SK-N-SH (cell line): ENCODE data around the gene TRAF7.

Experiments used
- CHD2 ChIP-seq: fragments of 150-350 bp; IDR thresholded peaks from 2 replicates; pipeline ENCODE4 v1.6.1; 2018; ENCODE audit warnings: low read length; ENCODE audit not compliant: partially characterized antibody
- ELF1 ChIP-seq: IDR thresholded peaks from 2 replicates; pipeline ENCODE4 v1.4.0; 2012
- EZH2phosphoT487 ChIP-seq: fragments of 200-600 bp; sonication (generic); IDR thresholded peaks from 2 replicates; pipeline ENCODE4 v1.6.1; 2017; ENCODE audit warnings: low read depth, mixed run types, mild to moderate bottlenecking, antibody characterized with exemption, moderate library complexity, borderline replicate concordance
- FOXM1 ChIP-seq: IDR thresholded peaks from 2 replicates; pipeline ENCODE4 v1.4.0; 2012; ENCODE audit warnings: low read depth, mild to moderate bottlenecking
- JUND ChIP-seq: IDR thresholded peaks from 2 replicates; pipeline ENCODE4 v1.4.0; 2012
- POLR2AphosphoS5 ChIP-seq: IDR thresholded peaks from 2 replicates; pipeline ENCODE4 v1.6.1; 2012; ENCODE audit warnings: low read depth, low read length
- RAD21 ChIP-seq: IDR thresholded peaks from 2 replicates; pipeline ENCODE4 v1.6.1; 2012; ENCODE audit warnings: mild to moderate bottlenecking, low read length
- RCOR1 ChIP-seq: fragments of 150-350 bp; IDR thresholded peaks from 2 replicates; pipeline ENCODE4 v1.6.1; 2017; ENCODE audit warnings: antibody characterized with exemption, low read length
- SMC3 ChIP-seq: IDR thresholded peaks from 2 replicates; pipeline ENCODE4 v1.6.1; 2012; ENCODE audit warnings: low read depth, low read length, improper control_type of control experiment
- TCF12 ChIP-seq: IDR thresholded peaks from 2 replicates; pipeline ENCODE4 v1.4.0; 2012
- TEAD4 ChIP-seq: IDR thresholded peaks from 2 replicates; pipeline ENCODE4 v1.4.0; 2012; ENCODE audit warnings: mild to moderate bottlenecking, borderline replicate concordance; ENCODE audit not compliant: insufficient read depth
- YY1 ChIP-seq: IDR thresholded peaks from 2 replicates; pipeline ENCODE4 v1.4.0; 2012; ENCODE audit warnings: low read depth, mild to moderate bottlenecking
- TF ChIP-seq, protein P1 (sequence below): fragments of 200-600 bp; sonication (generic); IDR thresholded peaks from 2 replicates; pipeline ENCODE4 v1.6.1; 2017; ENCODE audit warnings: antibody characterized with exemption, mild to moderate bottlenecking, moderate library complexity
- TF ChIP-seq, protein P2 (sequence below): IDR thresholded peaks from 2 replicates; pipeline ENCODE4 v1.4.0; 2012; ENCODE audit warnings: low read depth, borderline replicate concordance

DNA sequence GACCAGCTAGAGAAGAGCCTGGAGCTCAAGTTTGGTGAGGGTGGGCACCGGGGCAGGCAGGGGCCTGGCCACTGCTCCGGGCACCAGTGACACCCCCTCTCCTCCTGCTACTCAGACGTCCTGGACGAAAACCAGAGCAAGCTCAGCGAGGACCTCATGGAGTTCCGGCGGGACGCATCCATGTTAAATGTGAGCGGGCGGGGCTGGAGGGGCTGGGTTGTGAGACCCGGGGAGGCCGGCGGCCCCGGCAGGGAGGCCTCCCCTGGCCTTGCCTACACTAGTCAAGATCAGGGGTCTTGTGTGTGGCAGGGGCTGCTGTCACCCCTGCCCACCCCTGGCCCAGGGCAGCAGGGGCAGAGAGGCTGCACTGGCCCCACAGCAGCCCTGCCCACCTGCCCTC lies 17.8 kb downstream of the TRAF7 start:
- TF ChIP-seq ELF1 (no peak), EZH2phosphoT487 (no peak), SMC3 (no peak), POLR2AphosphoS5 (no peak), RCOR1 (no peak), TCF12 (no peak), CHD2 (no peak), JUND (no peak), YY1 (no peak), RAD21 (no peak), TEAD4 (no peak), FOXM1 (no peak)
- TF ChIP-seq, protein P1, sequence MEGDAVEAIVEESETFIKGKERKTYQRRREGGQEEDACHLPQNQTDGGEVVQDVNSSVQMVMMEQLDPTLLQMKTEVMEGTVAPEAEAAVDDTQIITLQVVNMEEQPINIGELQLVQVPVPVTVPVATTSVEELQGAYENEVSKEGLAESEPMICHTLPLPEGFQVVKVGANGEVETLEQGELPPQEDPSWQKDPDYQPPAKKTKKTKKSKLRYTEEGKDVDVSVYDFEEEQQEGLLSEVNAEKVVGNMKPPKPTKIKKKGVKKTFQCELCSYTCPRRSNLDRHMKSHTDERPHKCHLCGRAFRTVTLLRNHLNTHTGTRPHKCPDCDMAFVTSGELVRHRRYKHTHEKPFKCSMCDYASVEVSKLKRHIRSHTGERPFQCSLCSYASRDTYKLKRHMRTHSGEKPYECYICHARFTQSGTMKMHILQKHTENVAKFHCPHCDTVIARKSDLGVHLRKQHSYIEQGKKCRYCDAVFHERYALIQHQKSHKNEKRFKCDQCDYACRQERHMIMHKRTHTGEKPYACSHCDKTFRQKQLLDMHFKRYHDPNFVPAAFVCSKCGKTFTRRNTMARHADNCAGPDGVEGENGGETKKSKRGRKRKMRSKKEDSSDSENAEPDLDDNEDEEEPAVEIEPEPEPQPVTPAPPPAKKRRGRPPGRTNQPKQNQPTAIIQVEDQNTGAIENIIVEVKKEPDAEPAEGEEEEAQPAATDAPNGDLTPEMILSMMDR: no peak
- TF ChIP-seq, protein P2, sequence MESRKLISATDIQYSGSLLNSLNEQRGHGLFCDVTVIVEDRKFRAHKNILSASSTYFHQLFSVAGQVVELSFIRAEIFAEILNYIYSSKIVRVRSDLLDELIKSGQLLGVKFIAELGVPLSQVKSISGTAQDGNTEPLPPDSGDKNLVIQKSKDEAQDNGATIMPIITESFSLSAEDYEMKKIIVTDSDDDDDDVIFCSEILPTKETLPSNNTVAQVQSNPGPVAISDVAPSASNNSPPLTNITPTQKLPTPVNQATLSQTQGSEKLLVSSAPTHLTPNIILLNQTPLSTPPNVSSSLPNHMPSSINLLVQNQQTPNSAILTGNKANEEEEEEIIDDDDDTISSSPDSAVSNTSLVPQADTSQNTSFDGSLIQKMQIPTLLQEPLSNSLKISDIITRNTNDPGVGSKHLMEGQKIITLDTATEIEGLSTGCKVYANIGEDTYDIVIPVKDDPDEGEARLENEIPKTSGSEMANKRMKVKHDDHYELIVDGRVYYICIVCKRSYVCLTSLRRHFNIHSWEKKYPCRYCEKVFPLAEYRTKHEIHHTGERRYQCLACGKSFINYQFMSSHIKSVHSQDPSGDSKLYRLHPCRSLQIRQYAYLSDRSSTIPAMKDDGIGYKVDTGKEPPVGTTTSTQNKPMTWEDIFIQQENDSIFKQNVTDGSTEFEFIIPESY: no peak
